GM21786 (cell line): Measurements from ENCODE around the gene NOSTRIN.
"Not testable (repeated sequence)": the region's sequence is repeated elsewhere in the genome, so short reads cannot be mapped to it uniquely, and the experiment has no call there.

Experiments
- ATAC-seq: cut with Tn5 transposase; IDR thresholded peaks from one replicate; pipeline ENCODE4 v1.9.1; 2021; ENCODE audit not compliant: unreplicated experiment

The NOSTRIN gene

DNA sequence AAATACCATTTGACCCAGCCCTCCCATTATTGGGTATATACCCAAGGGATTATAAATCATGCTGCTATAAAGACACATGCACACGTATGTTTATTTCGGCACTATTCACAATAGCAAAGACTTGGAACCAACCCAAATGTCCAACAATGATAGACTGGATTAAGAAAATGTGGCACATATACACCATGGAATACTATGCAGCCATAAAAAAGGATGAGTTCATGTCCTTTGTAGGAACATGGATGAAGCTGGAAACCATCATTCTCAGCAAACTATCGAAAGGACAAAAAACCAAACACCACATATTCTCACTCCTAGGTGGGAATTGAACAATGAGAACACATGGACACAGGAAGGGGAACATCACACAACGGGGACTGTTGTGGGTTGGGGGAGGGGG is 68.4 kb downstream of the NOSTRIN start:
- ATAC-seq, result not testable (repeated sequence)

DNA sequence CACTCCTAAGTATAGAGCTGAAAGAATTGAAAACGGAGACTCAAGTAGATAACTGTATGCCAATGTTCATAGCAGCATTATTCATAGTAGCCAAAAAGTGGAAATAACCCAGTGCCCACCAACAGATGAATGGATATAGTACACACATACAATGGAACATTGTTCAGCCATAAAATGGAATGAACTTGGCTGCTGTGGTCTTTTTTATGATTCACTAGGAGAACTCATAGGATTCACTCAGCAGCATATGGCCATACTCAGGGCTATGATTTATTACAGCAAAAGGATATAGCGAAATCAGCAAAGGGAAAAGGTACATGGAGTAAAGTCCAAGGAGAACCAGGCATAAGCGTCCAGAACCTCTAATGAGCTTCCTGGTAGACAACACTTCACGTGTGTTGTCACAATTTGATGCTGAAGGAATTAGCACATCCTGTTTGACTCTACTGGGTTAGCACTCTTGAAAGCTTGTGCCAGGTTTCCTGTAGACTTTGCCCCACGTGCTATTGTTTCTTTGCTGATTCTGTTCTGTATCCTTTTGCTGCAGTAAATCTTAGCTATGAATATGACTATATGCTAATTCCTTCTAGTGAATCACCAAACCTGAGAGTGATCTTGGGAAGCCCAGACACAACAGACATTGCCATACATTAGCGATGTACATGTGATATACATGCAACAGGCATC is 72.1 kb downstream of the NOSTRIN start:
- ATAC-seq, result no peak

DNA sequence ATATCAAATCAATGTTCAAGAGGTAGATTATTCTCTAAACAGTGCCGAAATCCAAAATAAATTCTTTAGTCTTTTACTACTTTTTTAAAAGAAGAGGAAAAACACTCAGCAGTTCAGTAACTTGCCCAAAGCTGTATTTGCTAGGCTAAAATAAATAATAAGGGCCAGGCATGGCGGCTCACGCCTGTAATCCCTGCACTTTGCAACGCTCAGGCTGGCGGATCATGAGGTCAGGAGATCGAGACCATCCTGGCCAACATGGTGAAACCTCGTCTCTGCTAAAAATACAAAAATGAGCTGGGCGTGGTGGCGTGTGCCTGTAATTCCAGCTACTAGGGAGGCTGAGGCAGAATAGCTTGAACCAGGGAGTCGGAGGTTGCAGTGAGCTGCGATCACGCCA is 79.7 kb downstream of the NOSTRIN start:
- ATAC-seq, result not testable (repeated sequence)

DNA sequence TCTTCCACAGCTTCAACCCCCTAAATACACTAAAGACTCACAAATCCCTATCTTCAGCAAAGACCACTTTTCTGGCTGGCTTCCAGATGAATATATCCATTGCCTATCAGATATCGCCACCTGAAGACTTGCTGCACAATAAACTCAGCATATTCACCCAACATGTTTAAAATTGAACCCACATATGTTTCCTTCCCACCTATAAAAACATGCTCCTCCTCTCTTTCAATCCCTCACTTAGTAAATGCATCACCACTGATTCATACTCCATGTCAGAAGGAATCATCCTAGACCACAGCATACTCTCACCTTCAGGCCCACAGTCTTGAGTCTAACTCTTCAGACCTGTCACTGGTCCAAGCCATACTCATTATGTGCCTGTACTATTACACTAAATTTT is 82.5 kb downstream of the NOSTRIN start:
- ATAC-seq, result no peak

DNA sequence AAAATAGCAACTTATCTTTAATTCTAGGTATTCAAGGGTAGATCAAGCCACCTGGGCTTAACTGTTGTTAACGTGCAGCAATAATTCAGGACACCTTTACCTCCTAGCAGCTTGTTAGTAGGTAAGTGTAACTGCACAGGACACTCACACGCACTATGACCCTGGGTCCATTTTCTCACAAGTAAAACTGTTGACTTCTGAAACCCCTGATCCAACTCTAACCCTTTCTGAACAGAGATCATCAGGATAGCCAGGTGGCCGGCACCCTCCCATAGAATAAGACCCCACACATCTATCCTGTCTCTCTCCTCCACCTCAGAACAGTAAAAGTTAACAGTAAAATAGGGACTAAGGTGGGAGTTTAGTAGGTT is 87.2 kb downstream of the NOSTRIN start:
- no peak for ATAC-seq

GRCh38 chr2:168890006-168890782 is 87.8 kb downstream of the NOSTRIN start, which contains the start of gene SPC25:
Gene SPC25, minus strand, starts transcription at chr2:168890430. Its CDS starts 911 bp downstream, at chr2:168889519.
- ATAC-seq, result peak; percentile 100

GRCh38 chr2:168892327-168892726 is 89.9 kb downstream of the NOSTRIN start:
- no peak for ATAC-seq

- no peak for ATAC-seq
Observed at GRCh38 chr2:168894101-168894500, 91.7 kb downstream of the NOSTRIN start.

GRCh38 chr2:168894720-168895119 is 92.3 kb downstream of the NOSTRIN start:
- ATAC-seq, result no peak

GRCh38 chr2:168895771-168896170 is 93.3 kb downstream of the NOSTRIN start:
- no peak for ATAC-seq

- ATAC-seq, result no peak
Observed at GRCh38 chr2:168896783-168897182, 94.3 kb downstream of the NOSTRIN start.

- no peak for ATAC-seq
Observed at GRCh38 chr2:168897449-168897848, 95.0 kb downstream of the NOSTRIN start.

GRCh38 chr2:168901003-168901402 is 98.6 kb downstream of the NOSTRIN start, which contains the start of gene G6PC2:
Gene G6PC2, plus strand, starts transcription at chr2:168901291. Its CDS starts 41 bp downstream, at chr2:168901332.
- ATAC-seq, result no peak

GRCh38 chr2:168903888-168904287 is 101.5 kb downstream of the NOSTRIN start:
- ATAC-seq, result no peak

GRCh38 chr2:168904358-168904757 is 101.9 kb downstream of the NOSTRIN start:
- no peak for ATAC-seq

- ATAC-seq, result no peak
Observed at GRCh38 chr2:168907940-168908662, 105.7 kb downstream of the NOSTRIN start.

GRCh38 chr2:168910330-168910729 is 107.9 kb downstream of the NOSTRIN start:
- no peak for ATAC-seq

DNA sequence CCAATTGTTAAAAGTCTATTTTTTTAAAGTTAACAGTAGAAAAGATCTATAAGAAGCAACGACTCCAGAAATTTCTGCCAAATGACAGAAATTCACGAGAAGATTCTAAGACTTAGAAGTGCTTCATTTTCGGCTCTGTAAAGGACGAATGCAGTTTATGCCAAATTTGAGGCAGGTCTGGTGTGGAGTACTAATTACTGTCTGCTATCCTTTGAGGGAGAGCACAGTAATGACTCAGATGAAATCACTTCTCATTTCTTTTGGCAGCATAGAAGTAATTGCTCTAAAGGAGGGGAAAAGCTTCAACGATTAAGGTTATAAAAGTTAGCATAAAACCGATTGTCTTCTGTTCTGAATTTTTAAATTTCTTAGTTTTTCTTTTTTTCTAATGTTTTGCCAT is 110.0 kb downstream of the NOSTRIN start:
- no peak for ATAC-seq

DNA sequence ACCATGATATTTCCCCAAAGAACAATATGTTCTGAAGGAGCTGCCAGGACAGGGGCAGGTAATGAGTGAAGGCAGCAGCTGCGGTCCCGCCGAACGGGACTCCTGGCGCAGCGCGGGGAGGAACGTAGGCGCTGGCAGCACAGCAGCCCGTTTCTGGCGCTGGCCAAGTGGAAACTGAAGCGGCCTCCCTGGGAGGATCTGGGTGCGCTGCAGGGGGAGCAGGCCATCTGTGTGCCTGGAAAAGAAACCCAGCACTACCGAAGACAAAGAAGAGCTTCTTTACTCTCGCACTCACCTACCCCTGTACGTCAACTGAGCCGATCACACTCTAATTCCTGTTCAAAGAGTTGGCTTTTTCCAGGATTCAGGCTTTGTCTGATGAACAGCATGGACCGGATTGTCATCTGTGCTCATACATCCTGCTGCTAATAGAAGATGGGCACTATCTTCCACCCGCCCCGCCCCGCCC is 110.5 kb downstream of the NOSTRIN start:
- ATAC-seq, result no peak

- no peak for ATAC-seq
Observed at GRCh38 chr2:168913495-168913894, 111.1 kb downstream of the NOSTRIN start.
